ENCODE results near the gene ATP6V0B.

The ATP6V0B gene

GRCh38 chr1:44025816-44026215 is 51.1 kb downstream of the ATP6V0B start:
- Histone ChIP-seq H3K4me3 (no peak overlapping the region), H3K9me3 (no peaks in the 10 kb centered on the region), H3K36me3 (peaks cover 0 to 6% (median 5%) of the 10 kb centered on the region in 3 donors), H3K27me3 (no peaks in the 10 kb centered on the region), H3K27ac (no peak overlapping the region), H3K4me1 (peaks cover 0 to 10% (median 4%) of the 10 kb centered on the region in 4 donors)
- DNase-seq, result no peak
- intact Hi-C loops (cut with DNase I; ENCODE audit: low total_unique reads), result no loop called here
- TF ChIP-seq CTCF (IDR thresholded peaks at IDR 0.05), result no peak

- no peak for TF ChIP-seq CTCF (IDR thresholded peaks at IDR 0.05)
- H3K4me3 ChIP-seq, result no peak overlapping the region
- intact Hi-C loops (cut with DNase I; ENCODE audit: low total_unique reads), result no loop called here
- no peak for DNase-seq
- peaks cover 0 to 24% (median 11%) of the 10 kb centered on the region in 4 donors for H3K4me1 ChIP-seq
- H3K27ac ChIP-seq, result no peak overlapping the region
- peaks cover 0 to 6% (median 5%) of the 10 kb centered on the region in 3 donors for H3K36me3 ChIP-seq
- no peaks in the 10 kb centered on the region for H3K9me3 ChIP-seq
- H3K27me3 ChIP-seq, result no peaks in the 10 kb centered on the region
These were observed 52.6 kb downstream of the ATP6V0B start for GRCh38 chr1:44027320-44027719.

Data from tibial artery (tissue), 4 donors.